HL-60 (cell line): ENCODE measurements around the gene SCN1B.
"Not testable (repeated sequence)": the region's sequence is repeated elsewhere in the genome, so short reads cannot be mapped to it uniquely, and the experiment has no call there.

Experiments used
- DNase-seq, 2 experiments: peaks; one replicate each; pipeline ENCODE4 v3.0.0-alpha.2; 2010 to 2020; ENCODE audit warnings: low read depth in 1 of 2, low spot score in 1 of 2
- H3K27ac ChIP-seq: fragments of 250-450 bp; sonication (Bioruptor Pico); replicated peaks from 2 replicates; pipeline ENCODE4 v1.5.1; 2020; ENCODE audit warnings: mild to moderate bottlenecking, moderate library complexity
- H3K27me3 ChIP-seq: fragments of 250-450 bp; sonication (Bioruptor Pico); 2 replicates; pipeline ENCODE4 v1.5.1; 2021; ENCODE audit warnings: mild to moderate bottlenecking, moderate library complexity; ENCODE audit not compliant: insufficient read depth, poor library complexity, severe bottlenecking
- H3K4me3 ChIP-seq: replicated peaks from 2 replicates; pipeline ENCODE4 v1.5.1; 2011; ENCODE audit warnings: mild to moderate bottlenecking, control low read depth, low read length; ENCODE audit not compliant: insufficient read depth
- GABPA ChIP-seq: IDR thresholded peaks from 2 replicates; pipeline ENCODE4 v1.6.1; 2012; ENCODE audit warnings: low read depth
- POLR2AphosphoS5 ChIP-seq: IDR thresholded peaks from 2 replicates; pipeline ENCODE4 v1.6.1; 2012; ENCODE audit warnings: low read depth
- SPI1 ChIP-seq: IDR thresholded peaks from 2 replicates; pipeline ENCODE4 v1.6.1; 2012; ENCODE audit warnings: low read depth, mild to moderate bottlenecking, borderline replicate concordance
- TF ChIP-seq, protein P1 (sequence below): IDR thresholded peaks from 2 replicates; pipeline ENCODE4 v1.6.1; 2012; ENCODE audit warnings: low read depth; ENCODE audit not compliant: insufficient replicate concordance
- TF ChIP-seq, protein P2 (sequence below): IDR thresholded peaks from one replicate; pipeline ENCODE4 v1.5.1; 2011; ENCODE audit warnings: low read length, control low read depth, inconsistent platforms; ENCODE audit not compliant: insufficient read depth

Gene SCN1B

GRCh38 chr19:34997071-34997617, 33.1 kb upstream of the SCN1B start:
- no peak for TF ChIP-seq GABPA
- TF ChIP-seq POLR2AphosphoS5 = no peak
- TF ChIP-seq, protein P1, sequence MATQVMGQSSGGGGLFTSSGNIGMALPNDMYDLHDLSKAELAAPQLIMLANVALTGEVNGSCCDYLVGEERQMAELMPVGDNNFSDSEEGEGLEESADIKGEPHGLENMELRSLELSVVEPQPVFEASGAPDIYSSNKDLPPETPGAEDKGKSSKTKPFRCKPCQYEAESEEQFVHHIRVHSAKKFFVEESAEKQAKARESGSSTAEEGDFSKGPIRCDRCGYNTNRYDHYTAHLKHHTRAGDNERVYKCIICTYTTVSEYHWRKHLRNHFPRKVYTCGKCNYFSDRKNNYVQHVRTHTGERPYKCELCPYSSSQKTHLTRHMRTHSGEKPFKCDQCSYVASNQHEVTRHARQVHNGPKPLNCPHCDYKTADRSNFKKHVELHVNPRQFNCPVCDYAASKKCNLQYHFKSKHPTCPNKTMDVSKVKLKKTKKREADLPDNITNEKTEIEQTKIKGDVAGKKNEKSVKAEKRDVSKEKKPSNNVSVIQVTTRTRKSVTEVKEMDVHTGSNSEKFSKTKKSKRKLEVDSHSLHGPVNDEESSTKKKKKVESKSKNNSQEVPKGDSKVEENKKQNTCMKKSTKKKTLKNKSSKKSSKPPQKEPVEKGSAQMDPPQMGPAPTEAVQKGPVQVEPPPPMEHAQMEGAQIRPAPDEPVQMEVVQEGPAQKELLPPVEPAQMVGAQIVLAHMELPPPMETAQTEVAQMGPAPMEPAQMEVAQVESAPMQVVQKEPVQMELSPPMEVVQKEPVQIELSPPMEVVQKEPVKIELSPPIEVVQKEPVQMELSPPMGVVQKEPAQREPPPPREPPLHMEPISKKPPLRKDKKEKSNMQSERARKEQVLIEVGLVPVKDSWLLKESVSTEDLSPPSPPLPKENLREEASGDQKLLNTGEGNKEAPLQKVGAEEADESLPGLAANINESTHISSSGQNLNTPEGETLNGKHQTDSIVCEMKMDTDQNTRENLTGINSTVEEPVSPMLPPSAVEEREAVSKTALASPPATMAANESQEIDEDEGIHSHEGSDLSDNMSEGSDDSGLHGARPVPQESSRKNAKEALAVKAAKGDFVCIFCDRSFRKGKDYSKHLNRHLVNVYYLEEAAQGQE = no peak
- TF ChIP-seq, protein P2, sequence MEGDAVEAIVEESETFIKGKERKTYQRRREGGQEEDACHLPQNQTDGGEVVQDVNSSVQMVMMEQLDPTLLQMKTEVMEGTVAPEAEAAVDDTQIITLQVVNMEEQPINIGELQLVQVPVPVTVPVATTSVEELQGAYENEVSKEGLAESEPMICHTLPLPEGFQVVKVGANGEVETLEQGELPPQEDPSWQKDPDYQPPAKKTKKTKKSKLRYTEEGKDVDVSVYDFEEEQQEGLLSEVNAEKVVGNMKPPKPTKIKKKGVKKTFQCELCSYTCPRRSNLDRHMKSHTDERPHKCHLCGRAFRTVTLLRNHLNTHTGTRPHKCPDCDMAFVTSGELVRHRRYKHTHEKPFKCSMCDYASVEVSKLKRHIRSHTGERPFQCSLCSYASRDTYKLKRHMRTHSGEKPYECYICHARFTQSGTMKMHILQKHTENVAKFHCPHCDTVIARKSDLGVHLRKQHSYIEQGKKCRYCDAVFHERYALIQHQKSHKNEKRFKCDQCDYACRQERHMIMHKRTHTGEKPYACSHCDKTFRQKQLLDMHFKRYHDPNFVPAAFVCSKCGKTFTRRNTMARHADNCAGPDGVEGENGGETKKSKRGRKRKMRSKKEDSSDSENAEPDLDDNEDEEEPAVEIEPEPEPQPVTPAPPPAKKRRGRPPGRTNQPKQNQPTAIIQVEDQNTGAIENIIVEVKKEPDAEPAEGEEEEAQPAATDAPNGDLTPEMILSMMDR = no peak
- TF ChIP-seq SPI1 = no peak
- no peak overlapping the region for H3K4me3 ChIP-seq
- H3K27ac ChIP-seq = no peak overlapping the region
- no peak for DNase-seq
- H3K27me3 ChIP-seq = no peaks in the 10 kb centered on the region

DNA sequence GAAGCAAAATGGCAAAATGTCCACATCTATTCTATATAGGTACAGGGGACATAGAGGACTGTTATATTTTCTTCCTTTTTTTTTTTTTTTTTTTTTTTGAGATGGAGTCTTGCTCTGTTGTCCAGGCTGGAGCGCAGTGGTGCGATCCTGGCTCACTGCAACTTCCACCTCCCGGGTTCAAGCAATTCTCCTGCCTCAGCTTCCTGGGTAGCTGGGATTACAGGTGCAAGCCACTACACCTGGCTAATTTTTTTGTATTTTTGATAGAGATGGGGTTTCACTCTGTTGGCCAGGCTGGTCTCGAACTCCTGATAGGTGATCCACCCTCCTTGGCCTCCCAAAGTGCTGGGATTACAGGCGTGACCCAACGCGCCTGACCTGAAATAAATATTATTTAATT, 32.0 kb upstream of the SCN1B start:
- DNase-seq, H3K27me3 ChIP-seq, H3K27ac ChIP-seq, H3K4me3 ChIP-seq: not testable (repeated sequence)

GRCh38 chr19:34998777-34999497, 31.3 kb upstream of the SCN1B start:
- Histone ChIP-seq H3K27ac (peak overlapping the region; percentile 86; the same call in 1 of the 2 replicates), H3K4me3 (peak overlapping the region; percentile 88; the same call in 1 of the 2 replicates), H3K27me3 (no peaks in the 10 kb centered on the region)
- no peak for DNase-seq
- TF ChIP-seq, protein P2 = no peak
- TF ChIP-seq SPI1 (no peak), POLR2AphosphoS5 (no peak), GABPA (no peak)
- TF ChIP-seq, protein P1 = no peak

DNA sequence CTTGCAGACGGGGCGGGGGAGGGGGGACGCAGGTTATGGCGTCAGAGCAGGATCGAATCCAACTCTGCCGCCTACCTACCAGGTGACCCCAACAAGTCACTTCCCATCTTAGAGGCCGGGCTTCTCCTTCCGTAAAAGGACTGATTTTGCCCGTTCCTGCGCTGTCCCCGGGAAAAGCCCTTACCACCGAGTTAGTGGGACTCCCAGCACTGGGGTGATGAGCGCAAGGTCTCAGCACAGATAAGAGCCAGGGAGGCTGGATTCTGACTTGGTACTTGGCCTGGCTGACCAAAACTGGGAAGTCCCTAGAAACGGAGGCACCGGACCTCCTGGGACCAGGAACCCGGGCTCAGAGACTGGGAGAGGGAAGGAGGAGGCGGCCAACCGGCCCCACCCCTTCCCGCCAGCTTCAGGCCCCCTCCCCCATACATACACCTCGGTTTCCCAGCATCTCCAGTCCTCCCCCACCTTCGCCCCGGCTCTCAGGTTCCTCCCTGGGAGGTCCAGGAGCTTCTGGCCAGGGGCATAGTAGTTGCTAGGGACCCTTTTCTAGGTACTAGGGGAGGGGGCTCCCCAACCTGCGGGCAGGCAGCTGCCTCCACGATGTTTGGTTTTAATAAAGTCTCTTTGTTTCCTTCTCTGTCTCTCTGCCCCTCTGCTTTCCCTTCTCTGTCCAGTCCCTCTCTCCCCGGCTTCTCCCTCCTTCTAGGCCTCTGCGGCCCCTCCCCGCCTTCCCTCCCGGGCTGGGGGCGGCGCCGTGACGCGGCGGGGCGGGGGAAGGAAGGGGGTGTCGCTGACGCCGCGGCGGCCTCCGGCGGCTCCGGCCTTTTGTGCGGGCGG, 30.6 kb upstream of the SCN1B start, which contains the start of gene GRAMD1A:
GRAMD1A (plus strand) TSS at position 826 of the 840 bp plus-strand sequence. CDS start 156 bp downstream, outside the sequence.
- TF ChIP-seq POLR2AphosphoS5 (no peak; the same call in 1 of the 2 replicates), SPI1 (no peak), GABPA (no peak)
- TF ChIP-seq, protein P2 = no peak
- TF ChIP-seq, protein P1 = no peak
- Histone ChIP-seq H3K27me3 (no peaks in the 10 kb centered on the region), H3K27ac (peak within 1 kb of the TSS; percentile 86), H3K4me3 (peak within 1 kb of the TSS; percentile 88)
- peak; percentile 61 to 78 for DNase-seq
